GM13976 (cell line): Measurements from ENCODE around the gene LRRC27.

ENCODE experiments used
- DNase-seq: peaks from one replicate; pipeline ENCODE4 v3.0.0; 2012; ENCODE audit warnings: low spot score
- CTCF ChIP-seq: IDR thresholded peaks from 2 replicates; pipeline ENCODE4 v1.5.1; 2012; ENCODE audit warnings: borderline replicate concordance, mild to moderate bottlenecking; ENCODE audit not compliant: insufficient read depth; ENCODE audit errors: extremely low read depth, missing control alignments, control extremely low read depth
- in situ Hi-C: fragments of 300-500 bp; cut with MboI; formaldehyde crosslinking; loops from one replicate; pipeline ENCODE4 v1.12.0; 2022; ENCODE audit warnings: low sequenced_read_pairs, mixed read lengths, inconsistent platforms; ENCODE audit not compliant: unreplicated experiment

The LRRC27 gene

GRCh38 chr10:132302421-132303310 lies 29.3 kb upstream of the LRRC27 start:
- in situ Hi-C loops: no loop called here
- DNase-seq: no peak
- no peak for TF ChIP-seq CTCF

GRCh38 chr10:132303361-132304115 lies 28.5 kb upstream of the LRRC27 start:
- DNase-seq: no peak
- in situ Hi-C loops: no loop called here
- no peak for TF ChIP-seq CTCF

GRCh38 chr10:132304756-132305509 lies 27.1 kb upstream of the LRRC27 start:
- no peak for TF ChIP-seq CTCF
- in situ Hi-C loops: no loop called here
- DNase-seq: no peak

- in situ Hi-C loops: no loop called here
- DNase-seq: no peak
- TF ChIP-seq CTCF: no peak
These were observed 26.2 kb upstream of the LRRC27 start for GRCh38 chr10:132305654-132306342.

GRCh38 chr10:132306343-132306685 lies 25.7 kb upstream of the LRRC27 start:
- TF ChIP-seq CTCF: no peak
- DNase-seq: no peak
- in situ Hi-C loops: no loop called here

GRCh38 chr10:132306864-132307751 lies 24.9 kb upstream of the LRRC27 start:
- no peak for TF ChIP-seq CTCF
- no peak for DNase-seq
- in situ Hi-C loops: no loop called here
